ENCODE results near the gene CIDEB. TPM values are rescaled to one million over a fixed set of nuclear protein-coding genes. Genes with fewer than 3 reads are reported as not detected.

CIDEB gene
- total RNA-seq, 2 donors from 2014 or later: 0.97 to 3.1 TPM

DNA sequence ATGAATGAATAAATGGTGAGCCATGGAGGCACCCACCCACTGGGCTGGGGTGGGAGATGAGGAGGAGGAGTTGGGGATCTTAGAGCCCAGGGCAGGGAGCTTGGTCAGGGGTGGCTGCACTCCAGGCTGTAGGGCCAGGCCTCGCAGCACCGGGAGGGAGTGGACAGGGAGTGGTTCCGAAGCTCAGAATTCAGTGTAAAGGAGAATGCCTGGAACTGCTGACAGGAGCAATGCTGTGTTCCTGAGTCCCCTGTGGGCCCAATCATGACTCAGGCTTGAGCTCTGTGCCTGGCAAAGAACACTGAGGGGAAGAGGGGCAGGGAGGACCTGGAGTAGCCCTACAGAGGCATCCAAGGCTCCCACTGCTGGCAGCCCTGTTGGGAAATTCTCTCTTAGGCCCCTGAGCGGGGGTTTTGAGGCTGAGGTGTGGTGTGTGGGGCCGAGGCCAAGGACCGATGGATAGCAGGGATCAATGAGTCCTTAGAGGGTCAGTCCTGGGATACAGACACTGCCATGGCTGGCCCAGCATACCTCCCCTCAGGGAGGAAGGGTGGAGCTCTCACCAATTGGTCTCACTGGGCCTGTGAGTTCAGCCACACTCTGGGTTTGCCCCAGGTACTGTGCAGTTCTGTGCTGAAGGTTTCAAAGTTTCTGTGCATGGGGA, 26.8 kb downstream of the CIDEB start:
- Histone ChIP-seq H3K27ac (ENCODE audit: low read depth, low read length) (no peak overlapping the region), H3K4me3 (ENCODE audit: low read length) (no peak overlapping the region), H3K4me1 (ENCODE audit: control insufficient read depth, insufficient read depth, low read length) (no peaks in the 10 kb centered on the region), H3K36me3 (ENCODE audit: control insufficient read depth, insufficient read depth, low read length) (no peaks in the 10 kb centered on the region), H3K27me3 (ENCODE audit: control insufficient read depth, insufficient read depth, low read length, poor library complexity, severe bottlenecking) (no peaks in the 10 kb centered on the region), H3K9me3 (ENCODE audit: control insufficient read depth, low read length) (no peaks in the 10 kb centered on the region), H3K9ac (ENCODE audit: extremely low read depth, low read length, poor library complexity, severe bottlenecking) (no peak overlapping the region)
- Mint-ChIP-seq H3K27ac (no peak overlapping the region), H3K4me1 (no peaks in the 10 kb centered on the region), H3K36me3 (ENCODE audit: low read depth) (no peaks in the 10 kb centered on the region), H3K27me3 (ENCODE audit: insufficient read depth) (no peaks in the 10 kb centered on the region), H3K9me3 (no peaks in the 10 kb centered on the region), H3K4me3 (no peak overlapping the region)
- WGBS, 2 experiments (ENCODE audit: insufficient coverage in 1 of 2, insufficient read length in 1 of 2): 90 to 96% methylated on average over 4 to 6 of the region's 6 CpGs
- no peak for DNase-seq
- TF ChIP-seq, protein P1, sequence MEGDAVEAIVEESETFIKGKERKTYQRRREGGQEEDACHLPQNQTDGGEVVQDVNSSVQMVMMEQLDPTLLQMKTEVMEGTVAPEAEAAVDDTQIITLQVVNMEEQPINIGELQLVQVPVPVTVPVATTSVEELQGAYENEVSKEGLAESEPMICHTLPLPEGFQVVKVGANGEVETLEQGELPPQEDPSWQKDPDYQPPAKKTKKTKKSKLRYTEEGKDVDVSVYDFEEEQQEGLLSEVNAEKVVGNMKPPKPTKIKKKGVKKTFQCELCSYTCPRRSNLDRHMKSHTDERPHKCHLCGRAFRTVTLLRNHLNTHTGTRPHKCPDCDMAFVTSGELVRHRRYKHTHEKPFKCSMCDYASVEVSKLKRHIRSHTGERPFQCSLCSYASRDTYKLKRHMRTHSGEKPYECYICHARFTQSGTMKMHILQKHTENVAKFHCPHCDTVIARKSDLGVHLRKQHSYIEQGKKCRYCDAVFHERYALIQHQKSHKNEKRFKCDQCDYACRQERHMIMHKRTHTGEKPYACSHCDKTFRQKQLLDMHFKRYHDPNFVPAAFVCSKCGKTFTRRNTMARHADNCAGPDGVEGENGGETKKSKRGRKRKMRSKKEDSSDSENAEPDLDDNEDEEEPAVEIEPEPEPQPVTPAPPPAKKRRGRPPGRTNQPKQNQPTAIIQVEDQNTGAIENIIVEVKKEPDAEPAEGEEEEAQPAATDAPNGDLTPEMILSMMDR (conservative IDR thresholded peaks at IDR 0.05): no peak

DNA sequence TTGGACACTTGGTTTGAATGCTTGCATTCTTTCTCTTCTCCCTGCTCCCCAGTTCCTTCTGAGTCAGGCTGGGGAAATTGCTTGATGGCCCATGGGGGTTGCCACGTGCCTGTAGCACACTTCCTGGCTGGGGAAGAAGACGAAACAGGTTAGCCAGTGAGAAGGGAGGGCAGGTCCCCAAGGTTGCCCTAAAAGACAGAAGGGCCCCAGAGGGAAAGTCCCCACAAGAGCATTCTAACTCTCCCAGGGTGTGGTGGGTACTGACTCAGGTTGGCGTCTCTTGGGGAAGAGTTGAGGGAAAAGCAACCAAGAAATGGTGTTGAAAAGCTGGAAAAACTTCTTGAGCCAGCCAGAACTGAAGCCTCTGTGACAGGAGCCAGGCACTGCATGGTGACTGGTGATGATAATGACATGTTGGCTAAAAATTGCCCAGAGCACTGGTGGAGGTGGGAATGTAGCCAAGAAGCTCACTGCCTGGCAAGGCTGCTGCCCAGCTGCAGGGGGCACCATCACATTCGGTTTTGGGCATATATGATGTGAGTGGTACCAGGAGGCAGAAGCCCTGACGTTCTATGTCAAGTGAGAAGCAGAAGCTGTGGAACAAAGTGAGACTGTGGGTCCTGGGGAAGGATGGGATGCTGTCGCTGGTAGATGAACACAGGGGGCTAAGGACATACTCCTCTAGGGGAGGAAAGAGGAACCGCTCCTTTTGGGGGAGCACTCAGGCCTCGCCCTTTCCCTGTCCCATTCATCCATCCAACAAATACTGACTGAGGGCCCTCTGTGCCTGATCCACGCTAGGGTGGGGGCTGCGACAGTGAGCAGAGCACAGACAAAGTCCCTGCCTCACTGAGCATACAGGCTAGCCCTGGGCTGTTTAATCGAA, 28.2 kb downstream of the CIDEB start:
- H3K4me1 ChIP-seq (ENCODE audit: control insufficient read depth, insufficient read depth, low read length): no peaks in the 10 kb centered on the region
- H3K27ac Mint-ChIP-seq: no peak overlapping the region
- H3K36me3 ChIP-seq (ENCODE audit: control insufficient read depth, insufficient read depth, low read length): no peaks in the 10 kb centered on the region
- H3K36me3 Mint-ChIP-seq (ENCODE audit: low read depth): no peaks in the 10 kb centered on the region
- H3K4me3 Mint-ChIP-seq: no peak overlapping the region
- H3K4me1 Mint-ChIP-seq: no peaks in the 10 kb centered on the region
- H3K4me3 ChIP-seq (ENCODE audit: low read length): no peak overlapping the region
- H3K9ac ChIP-seq (ENCODE audit: extremely low read depth, low read length, poor library complexity, severe bottlenecking): no peak overlapping the region
- H3K27me3 ChIP-seq (ENCODE audit: control insufficient read depth, insufficient read depth, low read length, poor library complexity, severe bottlenecking): no peaks in the 10 kb centered on the region
- TF ChIP-seq, protein P1 (conservative IDR thresholded peaks at IDR 0.05): peak; percentile 36
- WGBS, 2 experiments (ENCODE audit: insufficient coverage in 1 of 2, insufficient read length in 1 of 2): 89 to 93% methylated on average over 7 to 11 of the region's 11 CpGs
- H3K9me3 ChIP-seq (ENCODE audit: control insufficient read depth, low read length): no peaks in the 10 kb centered on the region
- H3K9me3 Mint-ChIP-seq: no peaks in the 10 kb centered on the region
- H3K27ac ChIP-seq (ENCODE audit: low read depth, low read length): no peak overlapping the region
- no peaks in the 10 kb centered on the region for H3K27me3 Mint-ChIP-seq (ENCODE audit: insufficient read depth)
- DNase-seq: no peak

DNA sequence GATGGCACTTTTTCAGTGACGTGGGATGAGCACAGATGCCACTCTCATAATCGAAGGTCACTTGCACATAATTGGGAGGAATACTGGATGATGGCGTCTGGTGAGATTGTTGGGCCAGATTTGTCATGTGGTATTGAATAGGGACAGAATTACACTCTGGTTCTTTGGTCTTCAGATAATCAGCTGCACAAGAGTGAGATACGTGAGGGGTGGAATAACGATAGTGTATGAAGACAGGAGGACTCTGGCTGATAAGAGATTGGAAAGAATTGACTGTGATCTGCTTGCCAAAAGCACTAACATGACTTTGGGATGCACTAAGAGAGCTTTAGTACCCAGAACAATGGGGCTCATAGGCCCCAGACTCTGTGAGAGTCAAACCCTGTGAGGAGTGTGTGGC, 29.4 kb downstream of the CIDEB start:
- Mint-ChIP-seq H3K4me1 (no peaks in the 10 kb centered on the region), H3K36me3 (ENCODE audit: low read depth) (no peaks in the 10 kb centered on the region), H3K4me3 (no peak overlapping the region), H3K9me3 (no peaks in the 10 kb centered on the region), H3K27me3 (ENCODE audit: insufficient read depth) (no peaks in the 10 kb centered on the region), H3K27ac (no peak overlapping the region)
- WGBS, 2 experiments (ENCODE audit: insufficient coverage in 1 of 2, insufficient read length in 1 of 2): 93 to 94% methylated on average over 5 of the region's 5 CpGs
- no peak for DNase-seq
- Histone ChIP-seq H3K36me3 (ENCODE audit: control insufficient read depth, insufficient read depth, low read length) (no peaks in the 10 kb centered on the region), H3K9ac (ENCODE audit: extremely low read depth, low read length, poor library complexity, severe bottlenecking) (no peak overlapping the region), H3K27ac (ENCODE audit: low read depth, low read length) (no peak overlapping the region), H3K9me3 (ENCODE audit: control insufficient read depth, low read length) (no peaks in the 10 kb centered on the region), H3K4me1 (ENCODE audit: control insufficient read depth, insufficient read depth, low read length) (no peaks in the 10 kb centered on the region), H3K4me3 (ENCODE audit: low read length) (no peak overlapping the region), H3K27me3 (ENCODE audit: control insufficient read depth, insufficient read depth, low read length, poor library complexity, severe bottlenecking) (no peaks in the 10 kb centered on the region)
- TF ChIP-seq, protein P1 (conservative IDR thresholded peaks at IDR 0.05): no peak

Measured in endodermal cell (in vitro differentiated cells).